IMR-90 (cell line): ENCODE measurements around the gene LYRM2.
"Not testable (repeated sequence)": the region's sequence is repeated elsewhere in the genome, so short reads cannot be mapped to it uniquely, and the experiment has no call there.

Source experiments
- BHLHE40 ChIP-seq: fragments of 150-350 bp; IDR thresholded peaks from 2 replicates; pipeline ENCODE4 v1.6.1; 2016; ENCODE audit warnings: mild to moderate bottlenecking, low read depth, low read length
- CEBPB ChIP-seq: IDR thresholded peaks from 2 replicates; pipeline ENCODE4 v1.6.1; 2012; ENCODE audit warnings: low read depth, low read length, improper control_type of control experiment
- ELK1 ChIP-seq: fragments of 150-350 bp; IDR thresholded peaks from 2 replicates; pipeline ENCODE4 v1.6.1; 2016; ENCODE audit warnings: low read depth, mild to moderate bottlenecking, low read length, moderate library complexity, borderline replicate concordance
- MAFK ChIP-seq: IDR thresholded peaks from 2 replicates; pipeline ENCODE4 v1.6.1; 2012; ENCODE audit warnings: low read depth, low read length, improper control_type of control experiment
- MAZ ChIP-seq: IDR thresholded peaks from 2 replicates; pipeline ENCODE4 v1.6.1; 2012; ENCODE audit warnings: low read depth, mild to moderate bottlenecking, low read length, improper control_type of control experiment, moderate library complexity, borderline replicate concordance
- MXI1 ChIP-seq: IDR thresholded peaks from 2 replicates; pipeline ENCODE4 v1.6.1; 2012; ENCODE audit warnings: low read depth, mild to moderate bottlenecking, low read length, moderate library complexity, borderline replicate concordance
- NFE2L2 ChIP-seq: fragments of 150-350 bp; IDR thresholded peaks from 2 replicates; pipeline ENCODE4 v1.6.1; 2016; ENCODE audit warnings: low read depth, mild to moderate bottlenecking, low read length
- POLR2A ChIP-seq: IDR thresholded peaks from 2 replicates; pipeline ENCODE4 v1.6.1; 2012; ENCODE audit warnings: mild to moderate bottlenecking, low read depth, low read length
- RAD21 ChIP-seq: IDR thresholded peaks from 2 replicates; pipeline ENCODE4 v1.6.1; 2012; ENCODE audit warnings: low read length, improper control_type of control experiment
- RCOR1 ChIP-seq: IDR thresholded peaks from 2 replicates; pipeline ENCODE4 v1.6.1; 2012; ENCODE audit warnings: mild to moderate bottlenecking, low read length, improper control_type of control experiment; ENCODE audit not compliant: insufficient replicate concordance
- RFX5 ChIP-seq: IDR thresholded peaks from 2 replicates; pipeline ENCODE4 v1.8.0; 2012; ENCODE audit warnings: low read depth, mild to moderate bottlenecking, low read length, moderate library complexity
- SMC3 ChIP-seq: fragments of 150-350 bp; IDR thresholded peaks from 2 replicates; pipeline ENCODE4 v1.6.1; 2016; ENCODE audit warnings: low read depth, mild to moderate bottlenecking, antibody characterized with exemption, low read length, moderate library complexity
- TF ChIP-seq, protein P1 (sequence below): conservative IDR thresholded peaks from 2 replicates; pipeline ENCODE4 v1.5.1; 2012; ENCODE audit warnings: mild to moderate bottlenecking, low read depth, low read length, improper control_type of control experiment
- TF ChIP-seq, protein P2 (sequence below): fragments of 150-350 bp; IDR thresholded peaks from 2 replicates; pipeline ENCODE4 v1.6.1; 2017; ENCODE audit warnings: mild to moderate bottlenecking, antibody characterized with exemption, low read length, low read depth

- TF ChIP-seq, protein P1, sequence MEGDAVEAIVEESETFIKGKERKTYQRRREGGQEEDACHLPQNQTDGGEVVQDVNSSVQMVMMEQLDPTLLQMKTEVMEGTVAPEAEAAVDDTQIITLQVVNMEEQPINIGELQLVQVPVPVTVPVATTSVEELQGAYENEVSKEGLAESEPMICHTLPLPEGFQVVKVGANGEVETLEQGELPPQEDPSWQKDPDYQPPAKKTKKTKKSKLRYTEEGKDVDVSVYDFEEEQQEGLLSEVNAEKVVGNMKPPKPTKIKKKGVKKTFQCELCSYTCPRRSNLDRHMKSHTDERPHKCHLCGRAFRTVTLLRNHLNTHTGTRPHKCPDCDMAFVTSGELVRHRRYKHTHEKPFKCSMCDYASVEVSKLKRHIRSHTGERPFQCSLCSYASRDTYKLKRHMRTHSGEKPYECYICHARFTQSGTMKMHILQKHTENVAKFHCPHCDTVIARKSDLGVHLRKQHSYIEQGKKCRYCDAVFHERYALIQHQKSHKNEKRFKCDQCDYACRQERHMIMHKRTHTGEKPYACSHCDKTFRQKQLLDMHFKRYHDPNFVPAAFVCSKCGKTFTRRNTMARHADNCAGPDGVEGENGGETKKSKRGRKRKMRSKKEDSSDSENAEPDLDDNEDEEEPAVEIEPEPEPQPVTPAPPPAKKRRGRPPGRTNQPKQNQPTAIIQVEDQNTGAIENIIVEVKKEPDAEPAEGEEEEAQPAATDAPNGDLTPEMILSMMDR = not testable (repeated sequence)
- TF ChIP-seq RCOR1, POLR2A, BHLHE40, SMC3, MXI1, RAD21, MAZ, RFX5, CEBPB, ELK1, MAFK, NFE2L2: not testable (repeated sequence)
- TF ChIP-seq, protein P2, sequence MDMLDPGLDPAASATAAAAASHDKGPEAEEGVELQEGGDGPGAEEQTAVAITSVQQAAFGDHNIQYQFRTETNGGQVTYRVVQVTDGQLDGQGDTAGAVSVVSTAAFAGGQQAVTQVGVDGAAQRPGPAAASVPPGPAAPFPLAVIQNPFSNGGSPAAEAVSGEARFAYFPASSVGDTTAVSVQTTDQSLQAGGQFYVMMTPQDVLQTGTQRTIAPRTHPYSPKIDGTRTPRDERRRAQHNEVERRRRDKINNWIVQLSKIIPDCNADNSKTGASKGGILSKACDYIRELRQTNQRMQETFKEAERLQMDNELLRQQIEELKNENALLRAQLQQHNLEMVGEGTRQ = not testable (repeated sequence)
Measured at GRCh38 chr6:89636412-89636811, 2.1 kb downstream of the LYRM2 start.
